Kidney epithelial cell (primary cell): ENCODE measurements around the gene LETM1. TPM values are rescaled to one million over a fixed set of nuclear protein-coding genes. Genes with fewer than 3 reads are reported as not detected.

Experiments used
- DNase-seq: peaks from one replicate; pipeline ENCODE4 v3.0.0-alpha.2; 2010; ENCODE audit warnings: low read depth
- H3K27me3 ChIP-seq: 2 replicates; pipeline ENCODE4 v1.6.0; 2011; ENCODE audit warnings: low read length; ENCODE audit not compliant: control insufficient read depth, insufficient read depth
- H3K36me3 ChIP-seq: 2 replicates; pipeline ENCODE4 v1.5.1; 2011; ENCODE audit warnings: low read length; ENCODE audit not compliant: control insufficient read depth, insufficient read depth
- H3K4me3 ChIP-seq: 2 replicates; pipeline ENCODE4 v1.5.1; 2011; ENCODE audit warnings: low read depth, mild to moderate bottlenecking, control low read depth, low read length
- total RNA-seq: library from RNA; depleted of rRNA; stranded (reverse); fragments of >200 nt; gene quantifications from 2 replicates; pipeline ENCODE4 v1.2.3, GENCODE V29; 2015
- TF ChIP-seq, protein P1 (sequence below): IDR thresholded peaks from 2 replicates; pipeline ENCODE4 v1.5.1; 2011; ENCODE audit warnings: mild to moderate bottlenecking, moderate library complexity, low read length, control low read depth, inconsistent platforms; ENCODE audit not compliant: insufficient read depth, poor library complexity, severe bottlenecking

LETM1 gene
- total RNA-seq, 1 donor from 2014 or later: 41.5 TPM

DNA sequence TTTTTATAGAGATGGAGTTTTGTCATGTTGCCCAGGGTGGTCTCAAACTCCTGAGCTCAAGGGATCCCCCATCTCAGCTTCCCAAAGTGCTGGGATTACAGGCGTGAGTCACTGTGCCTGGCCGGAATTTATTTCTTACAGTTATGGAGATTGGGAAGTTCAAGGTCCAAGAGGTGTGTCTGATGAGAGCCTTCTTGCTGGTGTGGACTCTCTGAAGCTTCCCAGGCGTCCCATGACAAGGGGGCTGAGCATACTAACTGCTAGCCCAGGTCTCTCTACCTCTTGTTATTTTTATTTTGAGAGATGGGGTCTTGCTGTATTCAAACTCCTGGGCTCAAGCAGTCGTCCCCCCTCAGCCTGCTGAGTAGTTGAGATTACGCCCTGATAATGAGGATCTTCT lies 12.3 kb upstream of the LETM1 start:
- H3K27me3 ChIP-seq: peaks cover 2% of the 10 kb centered on the region
- TF ChIP-seq, protein P1, sequence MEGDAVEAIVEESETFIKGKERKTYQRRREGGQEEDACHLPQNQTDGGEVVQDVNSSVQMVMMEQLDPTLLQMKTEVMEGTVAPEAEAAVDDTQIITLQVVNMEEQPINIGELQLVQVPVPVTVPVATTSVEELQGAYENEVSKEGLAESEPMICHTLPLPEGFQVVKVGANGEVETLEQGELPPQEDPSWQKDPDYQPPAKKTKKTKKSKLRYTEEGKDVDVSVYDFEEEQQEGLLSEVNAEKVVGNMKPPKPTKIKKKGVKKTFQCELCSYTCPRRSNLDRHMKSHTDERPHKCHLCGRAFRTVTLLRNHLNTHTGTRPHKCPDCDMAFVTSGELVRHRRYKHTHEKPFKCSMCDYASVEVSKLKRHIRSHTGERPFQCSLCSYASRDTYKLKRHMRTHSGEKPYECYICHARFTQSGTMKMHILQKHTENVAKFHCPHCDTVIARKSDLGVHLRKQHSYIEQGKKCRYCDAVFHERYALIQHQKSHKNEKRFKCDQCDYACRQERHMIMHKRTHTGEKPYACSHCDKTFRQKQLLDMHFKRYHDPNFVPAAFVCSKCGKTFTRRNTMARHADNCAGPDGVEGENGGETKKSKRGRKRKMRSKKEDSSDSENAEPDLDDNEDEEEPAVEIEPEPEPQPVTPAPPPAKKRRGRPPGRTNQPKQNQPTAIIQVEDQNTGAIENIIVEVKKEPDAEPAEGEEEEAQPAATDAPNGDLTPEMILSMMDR: no peak
- no peak for DNase-seq
- H3K36me3 ChIP-seq: no peaks in the 10 kb centered on the region
- no peak overlapping the region for H3K4me3 ChIP-seq

- Histone ChIP-seq H3K4me3 (no peak overlapping the region), H3K36me3 (no peaks in the 10 kb centered on the region), H3K27me3 (peaks cover 11% of the 10 kb centered on the region)
- TF ChIP-seq, protein P1: no peak
- no peak for DNase-seq
Measured at GRCh38 chr4:1866189-1866661, 10.3 kb upstream of the LETM1 start.

DNA sequence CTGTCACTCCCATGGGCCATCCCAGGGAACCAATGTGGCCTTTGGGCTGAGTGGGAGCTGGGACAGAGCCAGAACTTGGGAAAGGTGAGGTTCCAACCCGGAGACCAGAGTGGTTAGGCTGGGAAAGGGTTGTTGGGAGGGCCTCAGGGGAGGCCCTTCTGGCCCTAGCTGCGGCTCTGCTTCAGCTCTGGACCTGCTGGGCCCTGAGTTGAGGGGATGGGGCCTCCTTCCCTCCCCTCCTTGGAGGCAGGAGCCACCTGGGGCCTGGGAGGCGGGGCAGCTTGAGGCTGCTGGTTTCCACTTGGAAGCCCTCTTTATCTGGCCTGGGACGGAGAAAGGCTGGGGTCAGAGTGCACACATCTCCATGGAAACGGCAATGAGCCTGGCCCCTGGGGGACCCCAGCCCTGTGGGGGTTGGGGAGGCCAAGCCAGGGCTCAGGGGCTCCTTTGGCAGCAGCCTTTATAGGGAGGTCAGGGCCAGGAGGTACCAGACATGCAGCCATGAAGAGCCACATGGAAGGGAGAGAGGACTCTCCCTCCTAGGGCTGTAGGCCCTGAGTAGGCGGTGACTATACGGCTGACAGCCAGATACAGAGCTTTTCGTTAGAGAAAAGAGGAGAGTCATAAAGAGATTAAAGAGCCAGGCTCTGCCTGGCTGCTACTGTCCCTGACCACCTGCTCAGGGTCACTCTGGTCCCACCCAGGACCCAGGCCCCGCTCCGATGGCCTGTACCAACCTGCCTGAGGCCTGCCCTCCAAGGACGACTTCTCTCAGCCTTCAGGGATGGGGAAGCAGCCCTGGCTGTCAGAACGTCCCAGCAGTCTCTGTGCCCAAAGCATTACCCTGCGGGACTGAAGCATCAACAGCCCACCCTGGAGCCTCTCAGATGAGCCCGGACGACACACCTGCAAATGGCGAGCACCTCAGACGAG lies 8.4 kb upstream of the LETM1 start:
- Histone ChIP-seq H3K27me3 (peaks cover 11% of the 10 kb centered on the region), H3K36me3 (no peaks in the 10 kb centered on the region), H3K4me3 (no peak overlapping the region)
- TF ChIP-seq, protein P1: no peak
- DNase-seq: no peak

DNA sequence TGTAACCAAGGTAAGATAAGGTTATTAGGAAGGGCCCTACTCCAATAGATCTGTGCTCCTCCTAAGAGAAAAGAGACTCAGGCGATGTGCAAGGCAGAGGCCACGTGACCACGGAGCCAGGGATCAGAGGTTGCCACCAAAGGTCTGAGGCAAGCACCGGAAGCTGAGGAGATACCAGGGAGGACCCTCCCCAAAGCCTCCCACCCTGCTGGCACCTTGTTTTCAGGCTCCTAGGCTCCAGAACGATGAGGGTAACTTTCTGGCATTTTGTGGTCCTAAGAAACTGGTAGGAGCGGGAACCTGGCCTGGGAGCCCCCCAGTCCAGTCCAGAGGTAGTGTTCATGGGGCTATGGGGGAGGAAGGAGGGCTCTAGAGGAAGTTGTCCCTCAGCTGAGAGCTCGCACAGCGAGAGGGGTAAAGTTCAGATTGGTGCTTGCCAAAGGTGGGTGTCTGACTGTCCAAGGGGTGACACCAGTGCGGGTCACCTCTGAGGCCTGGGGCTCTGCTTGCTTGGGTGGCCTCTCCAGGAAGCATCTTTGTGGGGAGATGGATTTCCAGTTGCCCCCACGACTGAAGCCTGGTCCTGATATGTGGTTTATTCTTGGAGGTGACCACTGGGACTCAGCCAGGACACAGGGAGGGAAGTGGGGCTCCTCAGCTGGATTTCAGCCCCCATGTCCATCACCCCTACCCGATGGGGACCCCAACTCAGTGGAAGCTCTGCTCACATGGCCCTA lies 7.5 kb upstream of the LETM1 start:
- no peak overlapping the region for H3K4me3 ChIP-seq
- peaks cover 11% of the 10 kb centered on the region for H3K27me3 ChIP-seq
- TF ChIP-seq, protein P1: no peak
- DNase-seq: no peak
- H3K36me3 ChIP-seq: no peaks in the 10 kb centered on the region

DNA sequence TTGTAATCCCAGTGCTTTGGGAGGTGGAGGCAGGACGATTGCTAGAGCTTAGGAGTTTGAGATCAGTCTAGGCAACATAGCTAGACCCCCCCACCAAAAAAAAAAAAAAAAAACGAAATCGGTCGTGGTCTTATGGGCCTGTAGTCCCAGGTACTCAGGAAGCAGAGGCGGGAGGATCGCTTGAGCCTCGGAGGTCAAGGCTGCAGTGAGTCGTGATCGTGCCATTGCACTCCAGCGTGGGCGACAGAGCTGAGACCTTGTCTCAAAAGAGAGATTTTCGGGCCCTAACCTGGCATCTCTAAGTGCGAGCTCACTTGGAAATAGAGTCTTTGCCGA lies 7.0 kb upstream of the LETM1 start:
- Histone ChIP-seq H3K36me3 (no peaks in the 10 kb centered on the region), H3K27me3 (peaks cover 11% of the 10 kb centered on the region), H3K4me3 (no peak overlapping the region)
- TF ChIP-seq, protein P1: no peak
- DNase-seq: no peak
